Sigmoid colon (tissue), 7 donors: ENCODE measurements around the gene RBM33. TPM values are rescaled to one million over a fixed set of nuclear protein-coding genes. Genes with fewer than 3 reads are reported as not detected.

ENCODE experiments used
- DNase-seq: peaks from one replicate; pipeline ENCODE4 v3.0.0-alpha.2; 2019
- H3K27ac ChIP-seq, 4 donors: fragments of 200-600 bp; sonication (generic); one replicate each; pipeline ENCODE4 v1.5.1; 2016 to 2019; ENCODE audit warnings: mild to moderate bottlenecking in 1 of 4
- H3K27me3 ChIP-seq, 3 donors: fragments of 200-600 bp; sonication (generic); one replicate each; pipeline ENCODE4 v1.5.1; 2019; ENCODE audit warnings: mild to moderate bottlenecking in 1 of 3
- H3K36me3 ChIP-seq, 4 donors: fragments of 200-600 bp; sonication (generic); one replicate each; pipeline ENCODE4 v1.5.1; 2016 to 2019
- H3K4me1 ChIP-seq, 4 donors: fragments of 200-600 bp; sonication (generic); one replicate each; pipeline ENCODE4 v1.5.1; 2017 to 2019
- H3K4me3 ChIP-seq, 4 donors: fragments of 200-600 bp; sonication (generic); one replicate each; pipeline ENCODE4 v1.5.1; 2017 to 2019; ENCODE audit warnings: mild to moderate bottlenecking in 2 of 4, moderate library complexity in 1 of 4
- H3K9me3 ChIP-seq, 4 donors: fragments of 200-600 bp in 3 of 4; sonication (generic) in 3 of 4; one replicate each; pipeline versions ENCODE4 v1.5.1 to v1.6.1; 2013 to 2019
- EP300 ChIP-seq, 4 donors: sonication (generic); formaldehyde crosslinking; IDR thresholded peaks; one replicate each; pipeline ENCODE4 v1.6.1; 2017; ENCODE audit warnings: antibody characterized with exemption in 4 of 4
- POLR2A ChIP-seq, 2 donors: fragments of 450-650 bp; IDR thresholded peaks; one replicate each; pipeline ENCODE4 v1.6.1; 2016; ENCODE audit warnings: antibody characterized with exemption in 2 of 2, mild to moderate bottlenecking in 2 of 2, moderate library complexity in 2 of 2
- POLR2AphosphoS5 ChIP-seq, 4 donors: sonication (generic); formaldehyde crosslinking; IDR thresholded peaks; one replicate each; pipeline ENCODE4 v1.6.1; 2017; ENCODE audit warnings: antibody characterized with exemption in 4 of 4
- WGBS, 2 donors: extraction: QIAGEN DNeasy Blood & Tissue Kit; methylation state at CpG; one replicate each; pipeline ENCODE4 v1.1.7; 2013; 5-methylcytosine and 5-hydroxymethylcytosine counted together
- intact Hi-C: fragments of 100-400 bp; cut with DNase I; formaldehyde crosslinking; loops from one replicate; pipeline ENCODE4 v1.15.1; 2023
- polyA plus RNA-seq, 3 donors: library from polyadenylated mRNA; stranded (reverse); fragments of 200-250 nt; gene quantifications; one replicate each; pipeline ENCODE4 v1.2.3, GENCODE V29; 2013
- total RNA-seq, 4 donors: library from RNA; depleted of rRNA; stranded (reverse); fragments of >200 nt; gene quantifications; one replicate each; pipeline ENCODE4 v1.1.0, GENCODE V29; 2016
- TF ChIP-seq, protein P1 (sequence below), 4 experiments: fragments of 450-650 bp in 3 of 4; fragments of 200-600 bp in 1 of 4; IDR thresholded peaks; one replicate each; pipeline ENCODE4 v1.5.1; 2016 to 2019; ENCODE audit warnings: antibody characterized with exemption in 4 of 4, mild to moderate bottlenecking in 3 of 4, moderate library complexity in 2 of 4
- donor health status: healthy with polysubstance abuse.
- donor health status: Bipolar disorder and iron deficiency.
- donor health status: healthy.

Gene RBM33
- total and polyA plus RNA-seq, 7 donors = 3.6 to 60.4 (median 30.8) TPM

GRCh38 chr7:155665957-155666287 is 21.5 kb downstream of the RBM33 start:
- DNase-seq = no peak
- intact Hi-C loops = no loop called here
- 68 to 74% methylated on average over 3 of the region's 3 CpGs for WGBS, 2 donors

DNA sequence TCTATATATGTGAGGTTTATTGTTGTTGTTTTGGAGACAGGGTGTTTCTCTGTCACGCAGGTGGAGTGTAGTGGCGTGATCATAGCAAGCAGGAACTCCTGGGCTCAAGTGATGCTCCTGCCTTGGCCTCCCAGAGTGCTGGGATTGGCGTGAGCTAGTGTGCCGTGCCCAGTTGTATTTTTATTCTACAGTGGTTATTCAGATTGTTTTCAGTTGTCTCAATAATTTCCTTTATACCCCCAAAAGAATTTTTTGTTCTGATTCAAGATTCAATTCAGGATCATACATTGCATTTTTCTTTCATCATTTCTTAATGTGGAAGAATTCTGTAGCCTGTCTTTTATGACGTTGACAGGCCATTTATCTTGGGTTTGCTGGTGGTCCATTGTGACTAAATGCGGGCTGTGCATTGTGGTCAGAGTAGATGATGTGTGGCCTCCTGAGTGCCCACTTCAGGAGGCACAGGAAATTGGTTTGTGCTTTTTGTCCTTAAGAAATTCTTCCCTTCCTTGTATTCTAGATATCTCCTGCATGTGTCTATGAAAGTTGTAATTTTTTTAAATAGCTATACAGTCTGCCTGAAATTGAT is 22.9 kb downstream of the RBM33 start:
- H3K4me1 ChIP-seq = peaks cover 0 to 76% (median 48%) of the 10 kb centered on the region in 4 donors
- H3K36me3 ChIP-seq = peaks cover 0 to 12% (median 0%) of the 10 kb centered on the region in 4 donors
- no peak for DNase-seq
- TF ChIP-seq EP300 (IDR thresholded peaks at IDR 0.05) = no peak
- TF ChIP-seq, protein P1, sequence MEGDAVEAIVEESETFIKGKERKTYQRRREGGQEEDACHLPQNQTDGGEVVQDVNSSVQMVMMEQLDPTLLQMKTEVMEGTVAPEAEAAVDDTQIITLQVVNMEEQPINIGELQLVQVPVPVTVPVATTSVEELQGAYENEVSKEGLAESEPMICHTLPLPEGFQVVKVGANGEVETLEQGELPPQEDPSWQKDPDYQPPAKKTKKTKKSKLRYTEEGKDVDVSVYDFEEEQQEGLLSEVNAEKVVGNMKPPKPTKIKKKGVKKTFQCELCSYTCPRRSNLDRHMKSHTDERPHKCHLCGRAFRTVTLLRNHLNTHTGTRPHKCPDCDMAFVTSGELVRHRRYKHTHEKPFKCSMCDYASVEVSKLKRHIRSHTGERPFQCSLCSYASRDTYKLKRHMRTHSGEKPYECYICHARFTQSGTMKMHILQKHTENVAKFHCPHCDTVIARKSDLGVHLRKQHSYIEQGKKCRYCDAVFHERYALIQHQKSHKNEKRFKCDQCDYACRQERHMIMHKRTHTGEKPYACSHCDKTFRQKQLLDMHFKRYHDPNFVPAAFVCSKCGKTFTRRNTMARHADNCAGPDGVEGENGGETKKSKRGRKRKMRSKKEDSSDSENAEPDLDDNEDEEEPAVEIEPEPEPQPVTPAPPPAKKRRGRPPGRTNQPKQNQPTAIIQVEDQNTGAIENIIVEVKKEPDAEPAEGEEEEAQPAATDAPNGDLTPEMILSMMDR (IDR thresholded peaks at IDR 0.05) = no peak
- no peak for TF ChIP-seq POLR2AphosphoS5 (IDR thresholded peaks at IDR 0.05)
- TF ChIP-seq POLR2A (IDR thresholded peaks at IDR 0.05) = no peak
- WGBS, 2 donors = 84 to 86% methylated on average over 6 of the region's 6 CpGs
- intact Hi-C loops = no loop called here
- H3K9me3 ChIP-seq = no peaks in the 10 kb centered on the region
- no peak overlapping the region for H3K27ac ChIP-seq
- H3K27me3 ChIP-seq = no peaks in the 10 kb centered on the region
- H3K4me3 ChIP-seq = no peak overlapping the region

More at GRCh38 chr7:155665957-155666287, 21.5 kb downstream of the RBM33 start:
- Histone ChIP-seq H3K9me3 (no peaks in the 10 kb centered on the region), H3K36me3 (peaks cover 0 to 12% (median 0%) of the 10 kb centered on the region in 4 donors), H3K27ac (no peak overlapping the region), H3K4me1 (peaks cover 0 to 75% (median 50%) of the 10 kb centered on the region in 4 donors), H3K27me3 (no peaks in the 10 kb centered on the region), H3K4me3 (no peak overlapping the region)
- TF ChIP-seq POLR2AphosphoS5 (IDR thresholded peaks at IDR 0.05) (no peak), POLR2A (IDR thresholded peaks at IDR 0.05) (no peak), EP300 (IDR thresholded peaks at IDR 0.05) (no peak)
- TF ChIP-seq, protein P1 (IDR thresholded peaks at IDR 0.05) = no peak

DNA sequence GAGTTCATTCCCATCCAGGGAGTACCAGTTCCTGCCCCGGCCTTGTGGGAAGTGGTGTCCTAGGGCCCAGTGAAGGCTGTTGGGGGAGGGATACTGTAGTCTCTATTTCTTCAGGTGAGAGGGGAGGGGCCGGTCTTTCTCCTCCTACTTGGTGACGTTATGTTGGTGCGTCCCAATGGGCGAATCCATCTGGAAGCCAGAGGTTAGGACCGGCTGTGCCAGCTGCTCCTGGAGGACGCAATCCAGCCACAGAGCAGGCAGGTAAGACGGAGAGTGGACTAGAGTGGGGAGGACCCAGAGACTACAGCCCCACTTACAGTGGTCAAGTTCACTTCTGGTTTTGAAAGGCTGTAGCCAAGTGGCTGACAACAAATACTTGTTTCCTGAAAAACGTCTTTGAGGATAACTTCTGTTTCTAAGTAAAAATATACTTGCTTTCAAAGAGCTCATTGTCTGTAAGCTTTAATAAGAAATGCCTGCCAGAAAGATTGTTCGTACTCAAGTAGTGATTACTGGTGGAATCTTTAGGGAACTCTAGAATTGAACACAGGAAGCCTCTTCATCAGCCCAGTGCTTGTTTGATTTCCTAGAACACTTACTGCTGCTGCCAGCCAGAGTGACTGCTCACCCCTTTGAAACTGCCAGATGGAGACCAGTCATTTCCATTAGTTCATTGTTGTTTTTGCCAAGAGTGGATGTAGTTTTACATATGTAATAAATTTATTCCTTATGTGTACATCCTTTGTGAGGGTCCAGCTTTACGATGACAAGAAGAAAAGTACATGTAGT is 25.4 kb downstream of the RBM33 start:
- H3K36me3 ChIP-seq = peaks cover 0 to 21% (median 2%) of the 10 kb centered on the region in 4 donors
- H3K27me3 ChIP-seq = no peaks in the 10 kb centered on the region
- TF ChIP-seq POLR2A (IDR thresholded peaks at IDR 0.05) (no peak), POLR2AphosphoS5 (IDR thresholded peaks at IDR 0.05) (no peak), EP300 (IDR thresholded peaks at IDR 0.05) (no peak)
- TF ChIP-seq, protein P1 (IDR thresholded peaks at IDR 0.05) = no peak
- DNase-seq = no peak
- WGBS, 2 donors = 79 to 83% methylated on average over 11 of the region's 11 CpGs
- intact Hi-C loops = no loop called here
- H3K27ac ChIP-seq = no peak overlapping the region
- H3K9me3 ChIP-seq = no peaks in the 10 kb centered on the region
- H3K4me1 ChIP-seq = peaks cover 0 to 59% (median 37%) of the 10 kb centered on the region in 4 donors
- no peak overlapping the region for H3K4me3 ChIP-seq

GRCh38 chr7:155670521-155670920 is 26.1 kb downstream of the RBM33 start:
- Histone ChIP-seq H3K4me1 (peaks cover 0 to 53% (median 31%) of the 10 kb centered on the region in 4 donors), H3K27ac (no peak overlapping the region), H3K4me3 (no peak overlapping the region), H3K36me3 (peaks cover 0 to 17% (median 2%) of the 10 kb centered on the region in 4 donors), H3K27me3 (no peaks in the 10 kb centered on the region), H3K9me3 (no peaks in the 10 kb centered on the region)
- 68 to 83% methylated on average over 5 of the region's 5 CpGs for WGBS, 2 donors
- intact Hi-C loops = no loop called here
- no peak for TF ChIP-seq EP300 (IDR thresholded peaks at IDR 0.05)
- TF ChIP-seq, protein P1 (IDR thresholded peaks at IDR 0.05) = no peak
- no peak for DNase-seq
